SK-N-MC (cell line): ENCODE results near the gene KCNH1.

Experiments used
- DNase-seq: peaks from one replicate; pipeline ENCODE4 v3.0.0-alpha.2; 2011; ENCODE audit warnings: low read depth, low spot score
- H3K27ac ChIP-seq: fragments of 200-600 bp; sonication (generic); 2 replicates; pipeline ENCODE4 v1.5.1; 2016; ENCODE audit warnings: mixed run types
- H3K36me3 ChIP-seq: fragments of 200-600 bp; sonication (generic); 2 replicates; pipeline ENCODE4 v1.6.1; 2017; ENCODE audit warnings: antibody characterized with exemption, low read length, mixed read lengths; ENCODE audit not compliant: insufficient read depth
- H3K4me3 ChIP-seq: fragments of 200-600 bp; sonication (generic); 2 replicates; pipeline ENCODE4 v1.5.1; 2016
- H3K9ac ChIP-seq: fragments of 200-600 bp; sonication (generic); 2 replicates; pipeline ENCODE4 v1.8.0; 2017; ENCODE audit warnings: mixed run types, mixed read lengths; ENCODE audit not compliant: insufficient read length
- H3K9me3 ChIP-seq: fragments of 200-600 bp; sonication (generic); 2 replicates; pipeline ENCODE4 v1.6.1; 2017; ENCODE audit warnings: low read depth, mild to moderate bottlenecking, antibody characterized with exemption, low read length, moderate library complexity, mixed read lengths
- EZH2 ChIP-seq: fragments of 200-600 bp; sonication (generic); IDR thresholded peaks from one replicate; pipeline ENCODE4 v1.6.1; 2017; ENCODE audit warnings: antibody characterized with exemption
- FOXP2 ChIP-seq: optimal IDR thresholded peaks from 2 replicates; pipeline ENCODE3; 2011; ENCODE audit warnings: mild to moderate bottlenecking, moderate library complexity; ENCODE audit not compliant: insufficient read depth; ENCODE audit errors: extremely low read length, control extremely low read depth
- POLR2AphosphoS5 ChIP-seq: IDR thresholded peaks from 2 replicates; pipeline ENCODE4 v1.6.1; 2012; ENCODE audit warnings: mild to moderate bottlenecking, low read depth, low read length, borderline replicate concordance

The KCNH1 gene

DNA sequence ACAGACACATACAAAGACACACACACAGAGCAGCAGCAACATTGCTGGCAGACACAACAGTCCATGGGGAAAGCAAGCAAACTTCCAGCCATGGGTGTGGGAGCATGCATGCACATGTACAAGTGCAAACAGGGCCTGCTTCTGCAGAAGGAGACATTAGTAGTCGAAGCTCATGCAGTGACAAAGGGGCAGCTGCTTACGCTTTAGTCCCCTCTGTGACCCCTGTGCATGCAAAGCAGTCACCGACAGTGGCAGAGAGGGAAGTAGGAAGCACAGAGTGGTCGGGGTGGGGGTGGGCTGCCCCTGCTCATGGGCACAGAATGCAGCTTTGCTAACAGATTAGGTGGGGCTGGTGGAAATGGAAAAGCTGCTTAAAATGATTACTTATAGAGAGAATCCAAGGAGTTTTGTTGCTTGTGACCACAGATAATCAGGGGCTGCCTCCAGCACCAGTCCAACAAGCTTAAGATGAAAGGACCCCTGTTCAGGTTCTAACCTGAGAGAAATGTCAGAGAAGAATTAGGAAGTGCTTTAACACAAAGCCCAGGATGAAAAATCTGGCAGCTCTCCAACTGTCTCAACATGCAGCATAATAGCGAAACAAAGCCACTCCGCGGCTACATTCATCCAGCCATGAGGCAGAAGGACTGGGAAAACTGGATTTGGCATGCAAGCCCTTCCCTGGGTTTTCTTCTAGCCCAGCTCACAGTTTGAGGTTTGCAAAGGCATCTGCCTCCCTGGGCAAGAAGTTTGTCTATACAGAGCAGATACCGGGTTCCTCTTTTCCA lies 378.9 kb downstream of the KCNH1 start:
- H3K27ac ChIP-seq = no peak overlapping the region
- TF ChIP-seq EZH2 (no peak), FOXP2 (no peak), POLR2AphosphoS5 (no peak)
- H3K4me3 ChIP-seq = no peak overlapping the region
- no peaks in the 10 kb centered on the region for H3K9me3 ChIP-seq
- H3K36me3 ChIP-seq = no peaks in the 10 kb centered on the region
- DNase-seq = no peak
- H3K9ac ChIP-seq = no peak overlapping the region

DNA sequence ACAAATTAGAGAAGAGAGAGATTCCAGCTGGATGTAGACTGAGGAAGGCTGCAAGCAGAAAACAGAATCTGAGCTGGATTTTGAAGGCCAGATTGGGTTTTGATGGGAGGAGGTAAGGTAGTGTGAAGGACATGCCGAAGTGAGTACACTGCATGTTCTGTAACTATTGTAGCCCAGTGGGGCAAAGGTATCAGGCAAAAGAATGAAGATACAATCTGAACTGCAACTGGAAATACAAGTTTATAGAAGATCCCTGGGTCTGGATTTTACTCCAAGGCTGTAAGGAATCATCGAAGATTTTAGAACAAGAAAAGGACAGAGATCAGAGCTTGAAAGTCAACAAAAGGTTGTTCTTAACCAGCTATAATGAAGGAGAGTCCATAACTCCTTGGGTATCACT lies 382.0 kb downstream of the KCNH1 start:
- no peak for DNase-seq
- Histone ChIP-seq H3K27ac (no peak overlapping the region), H3K36me3 (no peaks in the 10 kb centered on the region), H3K9ac (no peak overlapping the region), H3K9me3 (no peaks in the 10 kb centered on the region), H3K4me3 (no peak overlapping the region)
- TF ChIP-seq POLR2AphosphoS5 (no peak), EZH2 (no peak), FOXP2 (no peak)

GRCh38 chr1:210750468-210750867 lies 383.5 kb downstream of the KCNH1 start:
- TF ChIP-seq FOXP2 = no peak
- TF ChIP-seq EZH2 = no peak
- no peak for TF ChIP-seq POLR2AphosphoS5
- Histone ChIP-seq H3K9me3 (no peaks in the 10 kb centered on the region), H3K36me3 (no peaks in the 10 kb centered on the region), H3K4me3 (no peak overlapping the region), H3K27ac (no peak overlapping the region), H3K9ac (no peak overlapping the region)
- no peak for DNase-seq

DNA sequence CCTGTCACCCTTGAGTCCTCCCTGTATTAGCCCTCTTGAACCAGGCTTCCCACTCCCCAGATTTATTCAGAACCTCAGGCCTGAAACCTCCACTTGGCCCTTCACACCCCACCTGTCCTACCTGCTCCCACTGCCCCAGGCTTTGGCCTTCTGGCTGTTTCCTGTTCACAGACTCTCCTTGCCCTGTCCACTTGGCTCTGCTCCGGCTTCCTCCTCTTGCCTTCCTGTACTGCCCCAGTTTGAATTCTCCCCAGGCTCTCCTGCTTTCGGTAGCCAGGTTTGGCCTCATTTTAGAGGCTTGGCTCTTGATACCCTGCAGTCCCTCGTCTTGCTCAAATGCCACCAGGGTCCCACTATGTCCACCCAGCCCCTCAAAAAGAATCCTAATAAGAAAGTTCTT lies 385.2 kb downstream of the KCNH1 start:
- Histone ChIP-seq H3K4me3 (no peak overlapping the region), H3K36me3 (no peaks in the 10 kb centered on the region)
- no peak for TF ChIP-seq FOXP2
- TF ChIP-seq POLR2AphosphoS5 = no peak

DNA sequence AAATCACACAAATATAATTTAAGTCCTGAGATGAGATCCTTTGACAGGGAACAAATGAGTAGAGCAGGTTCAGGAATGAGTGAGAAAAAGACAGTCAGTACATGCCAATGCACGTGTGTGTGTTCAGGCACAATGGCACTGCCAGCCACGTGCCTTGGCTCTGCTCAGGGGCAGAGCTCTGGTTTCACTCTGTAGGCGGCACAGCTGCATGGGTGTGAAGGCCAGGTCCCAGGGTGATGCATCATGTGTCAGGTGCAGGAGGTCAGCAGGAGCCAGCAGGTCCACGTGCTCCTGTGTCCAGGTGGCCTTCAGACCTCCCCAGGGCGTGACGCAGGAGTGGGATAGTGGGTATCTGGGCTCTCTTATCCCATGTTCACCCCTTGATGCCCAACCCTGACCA lies 386.1 kb downstream of the KCNH1 start:
- Histone ChIP-seq H3K4me3 (no peak overlapping the region), H3K36me3 (no peaks in the 10 kb centered on the region), H3K9me3 (no peaks in the 10 kb centered on the region), H3K9ac (no peak overlapping the region), H3K27ac (no peak overlapping the region)
- no peak for TF ChIP-seq POLR2AphosphoS5
- no peak for DNase-seq

More for the DNA sequence above, 385.2 kb downstream of the KCNH1 start:
- Histone ChIP-seq H3K9ac (no peak overlapping the region), H3K27ac (no peak overlapping the region), H3K9me3 (no peaks in the 10 kb centered on the region)
- no peak for DNase-seq

DNA sequence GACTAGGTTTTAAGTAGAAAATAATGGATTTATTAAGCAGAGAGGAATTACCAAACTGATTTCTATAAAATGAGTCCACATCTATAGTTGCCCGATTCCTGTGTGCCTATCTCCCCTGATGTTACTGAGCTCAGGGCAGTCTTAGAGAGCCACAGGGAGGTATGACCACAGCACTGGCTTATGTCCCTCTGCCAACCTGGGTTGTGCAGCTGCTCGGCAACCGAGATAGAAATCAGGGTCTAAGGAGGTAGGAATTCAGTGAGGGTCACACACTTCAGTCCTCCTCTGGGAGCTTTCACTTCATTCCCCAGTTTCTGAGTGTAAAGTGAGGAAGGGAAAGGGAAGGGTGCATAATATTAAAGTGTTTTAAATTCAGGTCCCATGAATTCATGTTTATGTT lies 386.8 kb downstream of the KCNH1 start:
- no peak overlapping the region for H3K27ac ChIP-seq
- no peak for DNase-seq
- no peak for TF ChIP-seq POLR2AphosphoS5

GRCh38 chr1:210746024-210746731 lies 387.8 kb downstream of the KCNH1 start:
- no peak overlapping the region for H3K9ac ChIP-seq
- no peaks in the 10 kb centered on the region for H3K9me3 ChIP-seq
- H3K36me3 ChIP-seq = no peaks in the 10 kb centered on the region
- DNase-seq = no peak
- H3K4me3 ChIP-seq = no peak overlapping the region
- no peak for TF ChIP-seq FOXP2
- TF ChIP-seq POLR2AphosphoS5 = no peak
- TF ChIP-seq EZH2 = no peak
- H3K27ac ChIP-seq = no peak overlapping the region

More for the DNA sequence above, 386.8 kb downstream of the KCNH1 start:
- H3K9ac ChIP-seq = no peak overlapping the region
- H3K9me3 ChIP-seq = no peaks in the 10 kb centered on the region
- no peak overlapping the region for H3K4me3 ChIP-seq
- no peaks in the 10 kb centered on the region for H3K36me3 ChIP-seq

DNA sequence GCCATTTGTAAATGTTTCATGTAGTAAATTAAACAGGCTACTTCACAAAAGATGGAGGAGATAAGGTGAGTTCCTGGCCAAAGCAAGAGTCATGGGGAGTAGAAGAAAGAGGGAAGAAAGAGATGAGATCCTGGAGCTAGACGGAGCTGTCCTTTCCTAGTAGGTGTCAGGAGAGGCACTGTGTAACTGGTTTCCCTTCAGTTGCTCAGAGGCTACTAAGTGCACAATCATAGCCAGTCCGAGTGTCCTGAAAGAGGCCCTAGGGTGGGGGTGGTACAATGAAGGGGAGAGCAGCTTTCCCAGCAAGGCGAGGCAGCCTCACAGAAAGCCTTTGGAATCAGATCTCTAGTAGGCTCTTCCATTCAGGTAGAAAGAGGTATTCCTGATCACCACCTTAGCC lies 390.9 kb downstream of the KCNH1 start:
- Histone ChIP-seq H3K4me3 (no peak overlapping the region), H3K9me3 (no peaks in the 10 kb centered on the region), H3K9ac (no peak overlapping the region), H3K36me3 (no peaks in the 10 kb centered on the region), H3K27ac (no peak overlapping the region)
- TF ChIP-seq POLR2AphosphoS5 (no peak), EZH2 (no peak), FOXP2 (no peak)
- no peak for DNase-seq

DNA sequence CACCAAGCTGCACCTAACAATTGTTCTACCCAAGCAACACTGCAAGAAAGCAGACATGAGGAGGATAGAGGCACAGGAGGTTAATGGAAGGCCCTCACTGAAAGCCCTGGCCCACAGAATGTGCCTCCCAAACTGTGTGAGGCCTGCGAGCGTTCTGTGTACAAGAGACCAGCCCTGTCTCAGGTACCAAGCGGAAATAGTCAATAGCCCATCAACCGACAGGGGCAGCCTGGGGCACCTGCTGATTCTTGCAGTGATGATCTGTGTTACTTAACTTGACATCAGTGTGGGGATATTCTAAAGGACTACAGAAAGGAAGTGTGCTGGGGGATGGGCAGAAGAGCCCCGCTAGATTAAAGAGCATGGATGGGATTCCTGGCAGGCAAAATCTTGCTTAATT lies 392.4 kb downstream of the KCNH1 start:
- H3K9ac ChIP-seq = no peak overlapping the region
- TF ChIP-seq FOXP2 = no peak
- no peak for TF ChIP-seq POLR2AphosphoS5
- TF ChIP-seq EZH2 = no peak

More for the DNA sequence above, 392.4 kb downstream of the KCNH1 start:
- no peak overlapping the region for H3K27ac ChIP-seq
- no peak for DNase-seq
- H3K36me3 ChIP-seq = no peaks in the 10 kb centered on the region
- H3K9me3 ChIP-seq = no peaks in the 10 kb centered on the region
- no peak overlapping the region for H3K4me3 ChIP-seq
